Inflammatory macrophage (primary cell): Measurements from ENCODE around the gene FTL.
A peak's percentile ranks its signal among the peaks of the same experiment; 100 is the strongest.

Experiments
- DNase-seq, 2 donors: peaks; one replicate each; pipeline ENCODE4 v3.0.0-alpha.2; 2020 to 2022

FTL gene

GRCh38 chr19:48992581-48993174 lies 27.6 kb downstream of the FTL start:
- DNase-seq: no peak

- peak; percentile 100 for DNase-seq
Observed at GRCh38 chr19:48993175-48994034, 28.3 kb downstream of the FTL start, which contains the start of the genes GYS1 and RUVBL2. GYS1 (minus strand) TSS chr19:48993309; CDS start chr19:48993112, 197 bp downstream. RUVBL2 (plus strand) TSS chr19:48993887; CDS start chr19:48993912, 25 bp downstream.

GRCh38 chr19:48994035-48994386 lies 28.9 kb downstream of the FTL start:
- DNase-seq: no peak

GRCh38 chr19:48997972-48998371 lies 32.9 kb downstream of the FTL start:
- DNase-seq: peak; percentile 51 to 57

GRCh38 chr19:48999481-49000325 lies 34.6 kb downstream of the FTL start:
- peak; percentile 67 for DNase-seq

- DNase-seq: no peak
Observed at GRCh38 chr19:49004133-49004532, 39.0 kb downstream of the FTL start.

GRCh38 chr19:49004964-49005614 lies 40.0 kb downstream of the FTL start:
- no peak for DNase-seq

- no peak for DNase-seq
Observed at GRCh38 chr19:49006905-49007304, 41.8 kb downstream of the FTL start.

GRCh38 chr19:49009828-49010227 lies 44.7 kb downstream of the FTL start:
- no peak for DNase-seq

- DNase-seq: no peak
Observed at GRCh38 chr19:49010453-49010852, 45.3 kb downstream of the FTL start.

- DNase-seq: no peak
Observed at GRCh38 chr19:49011194-49011593, 46.1 kb downstream of the FTL start.

GRCh38 chr19:49014123-49014869 lies 49.2 kb downstream of the FTL start:
- no peak for DNase-seq

- no peak for DNase-seq
Observed at GRCh38 chr19:49014870-49015255, 49.8 kb downstream of the FTL start.

GRCh38 chr19:49016067-49016839 lies 51.1 kb downstream of the FTL start:
- no peak for DNase-seq
